Activated CD8-positive, alpha-beta memory T cell treated with anti-CD3 and anti-CD28 coated beads, Interleukin-2, amount 10 ng/mL, durations not matched to agents 7 days and 5 days (primary cell): Measurements from ENCODE around the gene CENPN. TPM values are rescaled to one million over a fixed set of nuclear protein-coding genes. Genes with fewer than 3 reads are reported as not detected.

Experiments used
- ATAC-seq: fragments of 150-1000 bp; cut with Tn5 transposase; one replicate; pipeline ENCODE4 v1.10.0; 2021; ENCODE audit warnings: moderate library complexity
- CTCF ChIA-PET: fragments of 350-600 bp; sonication (Branson Sonifier 250); formaldehyde crosslinking; loops from one replicate; lab custom pipeline; 2021; ENCODE audit warnings: antibody characterized with exemption; lab: Charles Lee
- DNase-seq: peaks from one replicate; pipeline ENCODE4 v3.0.0-alpha.2; 2020
- H3K27ac Mint-ChIP-seq: one replicate; pipeline ENCODE4 v1.8.0; 2021; ENCODE audit warnings: mild to moderate bottlenecking, mixed read lengths
- H3K27me3 Mint-ChIP-seq: one replicate; pipeline ENCODE4 v1.8.0; 2021; ENCODE audit warnings: mixed read lengths
- H3K36me3 Mint-ChIP-seq: one replicate; pipeline ENCODE4 v1.8.0; 2021; ENCODE audit warnings: mild to moderate bottlenecking, mixed read lengths
- H3K4me1 Mint-ChIP-seq: one replicate; pipeline ENCODE4 v1.8.0; 2021; ENCODE audit warnings: mixed read lengths
- H3K4me3 Mint-ChIP-seq: one replicate; pipeline ENCODE4 v1.8.0; 2021; ENCODE audit warnings: mild to moderate bottlenecking, moderate library complexity, mixed read lengths
- H3K9me3 Mint-ChIP-seq: one replicate; pipeline ENCODE4 v1.8.0; 2022; ENCODE audit warnings: low read depth, mixed read lengths
- total RNA-seq, 2 experiments: library from RNA; stranded (reverse); gene quantifications; one replicate each; pipeline ENCODE4 v1.2.3, GENCODE V29; 2021

Gene CENPN
- total RNA-seq, 2 experiments from 2014 or later = 66.1 to 73.7 TPM

DNA sequence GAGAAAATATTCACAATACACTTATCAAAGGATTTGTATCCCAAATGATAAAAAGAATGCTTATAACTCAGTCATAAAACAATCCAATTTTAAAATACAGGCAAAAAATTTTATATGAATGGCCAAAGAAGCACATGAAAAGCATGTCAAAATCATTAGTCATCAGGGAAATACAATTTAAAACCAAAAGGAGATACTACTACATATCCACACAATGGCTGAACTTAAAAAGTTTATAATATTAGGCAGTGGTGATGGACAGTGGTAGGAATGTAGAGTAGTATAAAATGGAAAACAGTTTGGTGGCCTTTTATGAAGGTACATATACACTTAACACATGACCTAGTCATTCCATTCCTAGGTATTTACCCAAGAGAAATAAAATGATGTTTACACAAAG is 12.6 kb upstream of the CENPN start:
- Mint-ChIP-seq H3K4me1 (peaks cover 58% of the 10 kb centered on the region), H3K27me3 (no peaks in the 10 kb centered on the region), H3K36me3 (peaks cover 49% of the 10 kb centered on the region), H3K4me3 (no peak overlapping the region), H3K9me3 (no peaks in the 10 kb centered on the region), H3K27ac (no peak overlapping the region)
- CTCF ChIA-PET = interaction anchor here (3.9 kb wide), 1 partner anchor 10 kb away, joined by 20 read pairs; no protein-coding TSS in a partner anchor
- ATAC-seq (no peak), DNase-seq (no peak)

- H3K36me3 Mint-ChIP-seq = peaks cover 54% of the 10 kb centered on the region
- peak; percentile 51 for ATAC-seq
Observed at GRCh38 chr16:80996688-80997138, 10.3 kb upstream of the CENPN start.

GRCh38 chr16:80997139-80997798 is 9.7 kb upstream of the CENPN start:
- H3K4me1 Mint-ChIP-seq = peaks cover 67% of the 10 kb centered on the region
- H3K9me3 Mint-ChIP-seq = no peaks in the 10 kb centered on the region
- peak overlapping the region; percentile 79 for H3K4me3 Mint-ChIP-seq
- H3K36me3 Mint-ChIP-seq = peaks cover 56% of the 10 kb centered on the region
- no peaks in the 10 kb centered on the region for H3K27me3 Mint-ChIP-seq
- ATAC-seq (peak; percentile 69), DNase-seq (no peak)
- H3K27ac Mint-ChIP-seq = peak overlapping the region; percentile 95
- CTCF ChIA-PET = interaction anchor here (0.8 to 1.4 kb wide), 8 partner anchors 8 to 471 kb away, joined by 3 to 11 read pairs (median 4); partner anchors contain the start of genes ATMIN, CENPN and CMC2

More at GRCh38 chr16:80996688-80997138, 10.3 kb upstream of the CENPN start:
- H3K4me1 Mint-ChIP-seq = peaks cover 64% of the 10 kb centered on the region
- no peaks in the 10 kb centered on the region for H3K9me3 Mint-ChIP-seq
- DNase-seq = no peak
- peak overlapping the region; percentile 95 for H3K27ac Mint-ChIP-seq
- peak overlapping the region; percentile 79 for H3K4me3 Mint-ChIP-seq
- CTCF ChIA-PET = interaction anchor here (0.9 kb wide), 2 partner anchors 8 to 39 kb away, joined by 3 to 4 read pairs; partner anchors contain the start of gene ATMIN
- no peaks in the 10 kb centered on the region for H3K27me3 Mint-ChIP-seq

DNA sequence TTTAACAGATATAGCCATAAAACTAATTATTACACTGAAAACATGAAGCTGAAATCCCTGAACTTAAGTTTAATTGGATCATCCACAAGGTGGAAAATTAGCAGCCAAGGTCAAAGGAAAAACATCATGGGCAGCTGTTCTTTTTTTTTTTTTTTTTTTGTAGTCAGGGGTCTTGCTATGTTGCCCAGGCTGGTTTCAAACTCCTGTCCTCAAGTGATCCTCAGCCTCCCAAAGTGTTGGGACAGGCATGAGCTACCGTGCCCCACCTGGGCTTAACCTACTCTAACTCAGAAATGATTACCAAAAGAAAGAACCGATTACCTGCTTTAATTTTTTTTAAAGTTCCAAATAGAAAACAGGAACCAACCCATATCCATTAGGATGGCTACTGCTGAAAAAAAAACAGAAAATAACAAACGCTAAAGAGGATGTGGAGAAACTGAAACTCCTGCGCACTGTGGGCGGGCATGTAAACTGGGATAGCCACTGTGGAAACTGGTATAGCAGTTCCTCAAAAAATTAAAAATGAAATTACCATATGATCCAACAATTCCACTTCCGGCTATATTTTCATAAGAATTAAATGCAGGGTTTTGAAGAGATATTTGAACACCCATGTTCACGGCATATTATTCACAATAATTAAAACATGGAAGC is 8.9 kb upstream of the CENPN start:
- peak overlapping the region; percentile 48 for H3K4me3 Mint-ChIP-seq
- CTCF ChIA-PET = interaction anchor here (0.8 to 1.4 kb wide), 6 partner anchors 9 to 472 kb away, joined by 3 to 11 read pairs (median 4); partner anchors contain the start of genes ATMIN, CENPN and CMC2
- no peak for ATAC-seq
- H3K4me1 Mint-ChIP-seq = peaks cover 74% of the 10 kb centered on the region
- H3K27me3 Mint-ChIP-seq = no peaks in the 10 kb centered on the region
- peaks cover 57% of the 10 kb centered on the region for H3K36me3 Mint-ChIP-seq
- H3K9me3 Mint-ChIP-seq = no peaks in the 10 kb centered on the region
- no peak for DNase-seq
- peak overlapping the region; percentile 95 for H3K27ac Mint-ChIP-seq

DNA sequence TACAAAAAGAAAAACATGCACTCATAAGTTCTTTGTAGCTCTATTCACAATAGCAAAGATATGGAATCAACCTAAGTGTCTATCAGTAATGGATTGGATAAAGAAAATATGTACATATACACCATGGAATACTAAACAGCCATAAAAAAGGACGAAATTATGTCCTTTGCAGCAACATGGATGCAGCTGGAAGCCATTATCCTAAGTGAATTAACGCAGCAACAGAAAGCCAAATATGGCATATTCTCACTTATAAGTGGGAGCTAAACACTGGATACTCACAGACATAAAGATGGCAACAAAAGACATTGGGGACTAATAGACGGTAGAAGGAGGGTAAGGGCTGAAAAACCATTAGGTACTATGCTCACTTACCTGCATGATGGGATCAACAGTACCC is 6.1 kb upstream of the CENPN start:
- Mint-ChIP-seq H3K9me3 (no peaks in the 10 kb centered on the region), H3K4me3 (no peak overlapping the region), H3K27me3 (no peaks in the 10 kb centered on the region), H3K36me3 (peaks cover 43% of the 10 kb centered on the region), H3K4me1 (peaks cover 72% of the 10 kb centered on the region), H3K27ac (no peak overlapping the region)
- DNase-seq (no peak), ATAC-seq (no peak)
- CTCF ChIA-PET = interaction anchor here (1.6 kb wide), 1 partner anchor 35 kb away, joined by 4 read pairs; the partner anchor contains the start of gene ATMIN

DNA sequence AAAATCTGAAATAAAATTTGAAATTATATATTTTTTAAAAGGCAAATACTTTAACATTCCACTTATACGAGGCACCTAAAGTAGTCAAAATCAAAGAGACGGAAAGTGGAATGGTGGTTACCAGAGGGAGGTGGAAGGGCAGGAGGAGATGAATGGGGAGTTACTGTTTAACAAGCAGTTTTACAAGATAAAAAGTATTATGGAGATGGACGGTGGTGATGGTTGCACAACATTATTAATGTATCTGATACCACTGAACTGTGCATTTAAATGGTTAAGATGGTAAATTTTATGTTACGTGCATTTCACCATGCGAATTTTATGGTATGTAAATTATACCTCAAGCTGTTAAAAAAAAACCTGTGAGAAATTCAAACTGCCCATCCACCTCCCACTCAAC is 5.7 kb upstream of the CENPN start:
- Mint-ChIP-seq H3K27me3 (no peaks in the 10 kb centered on the region), H3K9me3 (no peaks in the 10 kb centered on the region), H3K36me3 (peaks cover 40% of the 10 kb centered on the region), H3K4me1 (peaks cover 69% of the 10 kb centered on the region), H3K27ac (no peak overlapping the region), H3K4me3 (no peak overlapping the region)
- no peak for ATAC-seq
- CTCF ChIA-PET = interaction anchor here (1.6 kb wide), 1 partner anchor 35 kb away, joined by 4 read pairs; the partner anchor contains the start of gene ATMIN
- no peak for DNase-seq

GRCh38 chr16:81003064-81003463 is 4.0 kb upstream of the CENPN start:
- Mint-ChIP-seq H3K27me3 (no peaks in the 10 kb centered on the region), H3K9me3 (no peaks in the 10 kb centered on the region), H3K4me1 (peaks cover 60% of the 10 kb centered on the region), H3K27ac (peak overlapping the region; percentile 93), H3K36me3 (peaks cover 40% of the 10 kb centered on the region), H3K4me3 (peak overlapping the region; percentile 96)
- ATAC-seq = no peak
- DNase-seq = no peak
- CTCF ChIA-PET = interaction anchor here (0.9 to 3.9 kb wide), 6 partner anchors 9 to 476 kb away, joined by 3 to 54 read pairs (median 4); partner anchors contain the start of gene ATMIN

- DNase-seq (no peak), ATAC-seq (no peak)
- H3K27ac Mint-ChIP-seq = peak overlapping the region; percentile 93
- H3K36me3 Mint-ChIP-seq = peaks cover 39% of the 10 kb centered on the region
- H3K4me3 Mint-ChIP-seq = peak overlapping the region; percentile 96
- CTCF ChIA-PET = interaction anchor here (0.8 to 3.9 kb wide), 13 partner anchors 7 to 477 kb away, joined by 3 to 54 read pairs (median 3); partner anchors contain the start of gene ATMIN
- no peaks in the 10 kb centered on the region for H3K9me3 Mint-ChIP-seq
- peaks cover 60% of the 10 kb centered on the region for H3K4me1 Mint-ChIP-seq
- H3K27me3 Mint-ChIP-seq = no peaks in the 10 kb centered on the region
Observed at GRCh38 chr16:81003610-81004460, 3.2 kb upstream of the CENPN start.

DNA sequence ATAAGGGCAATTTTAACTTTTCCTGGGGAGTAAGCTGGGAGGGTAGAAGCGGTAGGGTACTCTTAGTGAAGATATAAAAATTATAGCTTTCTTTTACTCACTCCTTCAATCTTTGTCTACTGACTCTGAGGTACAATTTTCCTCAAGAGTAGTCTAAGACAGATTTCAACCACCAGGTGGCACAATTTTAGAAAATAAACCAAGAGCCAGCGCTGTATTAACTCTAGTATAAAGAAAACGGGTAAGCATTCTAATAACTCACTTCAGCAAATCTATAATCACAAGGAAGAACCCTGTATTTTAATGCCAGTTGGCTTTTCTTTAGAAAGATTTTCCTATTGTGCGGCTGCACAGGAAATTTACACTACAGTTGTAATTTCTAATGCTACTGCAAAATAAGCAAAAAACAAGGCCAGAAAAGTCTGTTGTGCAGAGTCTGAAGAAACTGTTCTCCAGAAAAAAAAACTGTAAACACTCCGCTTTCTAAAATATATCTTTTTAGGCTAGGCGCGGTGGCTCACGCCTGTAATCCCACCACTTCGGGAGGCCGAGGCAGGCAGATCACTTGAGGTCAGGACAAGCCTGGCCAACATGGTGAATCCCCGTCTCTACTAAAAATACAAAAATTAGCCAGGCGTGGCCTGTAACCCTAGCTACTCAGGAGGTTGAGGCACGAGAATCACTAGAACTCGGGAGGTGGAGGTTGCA is 2.2 kb upstream of the CENPN start:
- CTCF ChIA-PET = interaction anchor here (0.8 to 3.9 kb wide), 12 partner anchors 8 to 478 kb away, joined by 3 to 54 read pairs (median 3); partner anchors contain the start of gene ATMIN
- Mint-ChIP-seq H3K27ac (peak overlapping the region; percentile 93), H3K27me3 (no peaks in the 10 kb centered on the region), H3K4me3 (peak overlapping the region; percentile 96), H3K4me1 (peaks cover 58% of the 10 kb centered on the region), H3K9me3 (no peaks in the 10 kb centered on the region), H3K36me3 (peaks cover 37% of the 10 kb centered on the region)
- ATAC-seq = no peak
- DNase-seq = peak; percentile 45

DNA sequence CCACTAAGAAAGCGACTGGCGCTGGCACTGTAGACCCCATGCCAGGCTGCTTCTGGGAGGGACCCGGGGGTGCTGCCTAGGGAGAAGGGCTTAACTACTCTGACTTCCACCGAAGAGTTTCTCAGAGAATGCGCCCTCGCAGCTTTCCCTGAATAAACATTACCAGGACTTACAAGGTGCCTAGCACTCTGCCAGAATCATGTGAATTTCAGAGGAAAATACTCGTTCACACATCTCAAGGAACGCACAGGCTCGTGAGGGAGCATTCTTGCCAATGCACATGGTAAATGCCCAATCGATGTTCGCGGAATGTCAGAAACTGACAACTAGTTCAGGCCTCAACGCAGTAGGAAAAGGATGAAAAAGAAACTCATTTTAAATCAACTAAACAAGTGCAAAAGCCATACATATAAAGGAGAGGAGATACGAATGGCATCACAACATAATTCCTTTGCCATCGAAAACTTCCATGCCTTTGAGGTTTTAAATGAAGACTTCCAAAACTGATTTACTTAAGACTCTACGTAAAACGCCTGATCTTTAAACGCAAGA is 1.3 kb upstream of the CENPN start:
- Mint-ChIP-seq H3K4me3 (peak overlapping the region; percentile 96), H3K27ac (peak overlapping the region; percentile 100), H3K4me1 (peaks cover 55% of the 10 kb centered on the region), H3K9me3 (no peaks in the 10 kb centered on the region), H3K27me3 (no peaks in the 10 kb centered on the region), H3K36me3 (peaks cover 34% of the 10 kb centered on the region)
- CTCF ChIA-PET = interaction anchor here (1.2 to 3.9 kb wide), 7 partner anchors 9 to 81 kb away, joined by 3 to 54 read pairs (median 4); partner anchors contain the start of gene ATMIN
- DNase-seq (peak; percentile 48), ATAC-seq (no peak)

DNA sequence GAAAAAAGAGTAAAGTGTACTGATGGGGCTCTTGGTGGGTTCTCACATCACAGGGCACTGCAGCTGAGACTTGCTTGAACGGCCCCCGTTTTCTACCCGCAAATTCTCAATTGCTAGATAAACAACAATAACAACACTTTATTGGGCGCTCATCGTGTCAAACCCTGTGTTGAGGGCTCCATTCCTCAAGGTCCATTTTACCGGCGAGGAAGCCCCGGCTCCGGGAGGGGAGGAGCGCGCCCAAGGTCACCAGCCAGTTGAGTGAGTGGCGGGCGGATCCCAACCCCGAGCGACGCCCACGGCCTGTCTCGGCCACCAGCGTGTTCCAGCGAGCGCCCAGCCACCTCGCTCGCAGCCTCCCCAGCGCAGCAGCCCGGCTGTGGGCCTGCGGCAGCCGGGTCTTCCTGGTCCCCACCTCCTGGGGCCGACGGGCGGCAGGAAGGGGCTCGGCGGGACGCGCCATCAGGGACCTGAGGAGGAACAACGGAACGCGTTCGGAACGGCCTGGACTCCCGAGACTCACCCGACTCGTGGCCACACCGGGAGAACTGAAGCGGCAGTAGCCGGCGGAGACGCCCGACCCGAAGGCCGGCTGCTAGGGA is 702 bp upstream of the CENPN start:
- Mint-ChIP-seq H3K27me3 (no peaks in the 10 kb centered on the region), H3K9me3 (no peaks in the 10 kb centered on the region), H3K4me3 (peak overlapping the region; percentile 96), H3K27ac (peak overlapping the region; percentile 100), H3K36me3 (peaks cover 37% of the 10 kb centered on the region), H3K4me1 (peaks cover 57% of the 10 kb centered on the region)
- CTCF ChIA-PET = interaction anchor here (0.7 to 3.9 kb wide), 7 partner anchors 9 to 479 kb away, joined by 3 to 54 read pairs (median 11); partner anchors contain the start of gene ATMIN
- DNase-seq (peak; percentile 85), ATAC-seq (peak; percentile 48)
